KOPT-K1 (cell line): ENCODE results near the gene PLPP4.
"Not testable (repeated sequence)": the region's sequence is repeated elsewhere in the genome, so short reads cannot be mapped to it uniquely, and the experiment has no call there.

Experiments used
- H3K27ac ChIP-seq: fragments of 200-600 bp; sonication (generic); 2 replicates; pipeline ENCODE4 v1.5.1; 2016; ENCODE audit warnings: antibody characterized with exemption, mild to moderate bottlenecking, low read depth, low read length; ENCODE audit not compliant: poor library complexity, severe bottlenecking
- H3K36me3 ChIP-seq: fragments of 200-600 bp; sonication (generic); 2 replicates; pipeline ENCODE4 v1.5.1; 2017; ENCODE audit warnings: antibody characterized with exemption, mild to moderate bottlenecking, low read length, moderate library complexity; ENCODE audit not compliant: insufficient read depth
- H3K9me3 ChIP-seq: fragments of 200-600 bp; sonication (generic); 2 replicates; pipeline ENCODE4 v1.5.1; 2017; ENCODE audit warnings: antibody characterized with exemption, low read length, mild to moderate bottlenecking; ENCODE audit not compliant: insufficient read depth, poor library complexity, severe bottlenecking

The PLPP4 gene

DNA sequence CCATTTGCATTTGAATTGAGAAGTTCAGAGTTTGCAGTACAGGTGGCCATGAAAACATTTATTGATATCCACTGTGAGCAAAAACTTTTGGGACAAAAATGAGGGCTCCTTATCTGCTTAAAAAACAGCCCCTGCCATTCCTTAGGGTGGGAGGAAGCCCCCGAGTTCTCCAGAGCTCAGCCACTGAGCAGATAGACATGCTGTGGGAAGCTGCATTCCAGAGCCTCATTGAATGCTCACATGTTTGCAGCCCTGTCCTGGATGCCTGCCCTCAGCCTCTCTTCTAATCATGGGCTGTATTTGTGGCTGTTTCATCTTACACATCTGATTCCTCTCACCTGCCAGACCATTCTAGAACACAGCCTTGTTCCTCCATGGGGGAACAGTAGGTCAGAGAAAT lies 33.3 kb downstream of the PLPP4 start:
- H3K27ac ChIP-seq = no peak overlapping the region
- H3K9me3 ChIP-seq = no peaks in the 10 kb centered on the region

DNA sequence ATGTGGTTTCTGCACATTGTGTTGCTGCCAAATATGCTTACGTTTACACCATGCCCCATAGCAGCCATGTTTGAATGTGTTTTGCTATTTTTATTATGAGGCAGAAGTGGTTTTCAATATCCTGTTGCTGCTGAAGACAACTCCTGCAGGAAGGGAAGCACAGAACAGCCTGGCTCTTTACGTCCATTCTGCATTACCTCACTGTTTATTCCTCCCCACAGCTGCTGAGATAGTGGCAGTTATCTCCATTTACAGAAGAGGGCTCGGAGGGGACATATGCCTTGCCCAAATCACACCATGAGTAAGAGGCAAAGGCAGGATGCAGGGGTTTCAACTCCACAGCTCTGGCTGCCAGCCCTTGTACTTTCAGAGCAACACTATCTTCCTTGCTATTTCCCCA lies 35.3 kb downstream of the PLPP4 start:
- H3K36me3 ChIP-seq = no peaks in the 10 kb centered on the region
- no peaks in the 10 kb centered on the region for H3K9me3 ChIP-seq
- no peak overlapping the region for H3K27ac ChIP-seq

More for the DNA sequence above, 33.3 kb downstream of the PLPP4 start:
- no peaks in the 10 kb centered on the region for H3K36me3 ChIP-seq

DNA sequence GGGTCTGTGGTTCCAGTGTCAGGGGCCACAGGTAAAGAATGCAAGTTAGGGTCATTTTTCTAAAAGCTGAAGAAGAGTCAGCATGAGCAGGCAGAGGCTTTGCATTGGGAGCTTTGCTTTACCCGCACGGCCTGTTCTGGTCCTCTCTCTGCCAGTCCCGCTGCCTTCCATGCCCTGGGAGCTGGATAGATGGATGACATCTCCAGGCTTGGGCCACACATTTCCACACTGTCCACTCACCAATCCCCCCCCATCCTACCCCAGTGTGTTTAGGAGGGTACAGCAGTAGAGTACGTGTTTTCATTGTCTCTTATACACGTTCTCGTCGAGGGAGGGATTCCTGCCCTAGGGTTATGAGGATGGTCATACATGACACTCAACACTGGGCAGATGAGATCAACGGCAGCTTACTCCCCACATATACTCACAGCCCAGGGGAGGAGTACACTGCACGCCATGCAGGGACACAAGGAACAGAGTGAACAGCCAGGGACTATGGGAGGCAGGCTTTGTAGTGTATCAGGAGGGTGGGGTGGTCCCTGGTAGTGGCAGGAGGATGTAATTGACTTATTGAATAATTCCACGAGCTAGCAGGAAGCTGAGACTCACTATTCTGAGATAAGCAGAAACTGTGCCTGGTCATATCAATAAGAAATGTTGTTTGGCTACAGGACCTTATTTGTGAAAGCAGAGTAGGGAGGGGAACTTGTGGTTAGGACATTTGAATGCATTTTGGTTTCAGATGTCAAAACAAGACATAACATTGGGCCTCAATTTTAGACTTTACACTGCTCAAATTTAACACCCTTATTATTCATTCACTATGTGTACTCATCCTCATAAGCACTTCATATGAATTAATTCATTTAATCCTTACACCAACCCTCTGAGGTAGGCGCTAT lies 36.6 kb downstream of the PLPP4 start:
- Histone ChIP-seq H3K9me3 (no peaks in the 10 kb centered on the region), H3K36me3 (no peaks in the 10 kb centered on the region), H3K27ac (no peak overlapping the region)

DNA sequence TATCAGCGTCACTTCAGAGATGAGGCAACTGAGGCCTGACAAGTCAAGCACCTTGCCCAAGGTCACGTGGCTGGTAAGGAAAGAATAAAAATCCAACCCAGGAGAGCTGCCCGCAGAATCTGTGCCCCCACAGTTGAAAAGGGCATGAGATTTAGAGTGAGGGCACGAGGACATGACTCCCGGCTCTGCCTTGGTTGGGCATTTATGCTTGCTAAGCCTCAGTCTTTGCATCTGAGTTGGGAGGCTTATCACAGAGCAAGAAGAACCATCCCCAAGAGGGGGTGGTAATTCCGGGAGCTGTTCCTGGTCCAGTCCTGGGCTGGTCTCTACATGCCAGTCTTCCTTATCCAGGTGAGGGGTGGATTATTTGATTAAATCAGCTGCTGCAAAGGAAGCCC lies 37.3 kb downstream of the PLPP4 start:
- no peaks in the 10 kb centered on the region for H3K9me3 ChIP-seq
- H3K36me3 ChIP-seq = no peaks in the 10 kb centered on the region
- no peak overlapping the region for H3K27ac ChIP-seq

DNA sequence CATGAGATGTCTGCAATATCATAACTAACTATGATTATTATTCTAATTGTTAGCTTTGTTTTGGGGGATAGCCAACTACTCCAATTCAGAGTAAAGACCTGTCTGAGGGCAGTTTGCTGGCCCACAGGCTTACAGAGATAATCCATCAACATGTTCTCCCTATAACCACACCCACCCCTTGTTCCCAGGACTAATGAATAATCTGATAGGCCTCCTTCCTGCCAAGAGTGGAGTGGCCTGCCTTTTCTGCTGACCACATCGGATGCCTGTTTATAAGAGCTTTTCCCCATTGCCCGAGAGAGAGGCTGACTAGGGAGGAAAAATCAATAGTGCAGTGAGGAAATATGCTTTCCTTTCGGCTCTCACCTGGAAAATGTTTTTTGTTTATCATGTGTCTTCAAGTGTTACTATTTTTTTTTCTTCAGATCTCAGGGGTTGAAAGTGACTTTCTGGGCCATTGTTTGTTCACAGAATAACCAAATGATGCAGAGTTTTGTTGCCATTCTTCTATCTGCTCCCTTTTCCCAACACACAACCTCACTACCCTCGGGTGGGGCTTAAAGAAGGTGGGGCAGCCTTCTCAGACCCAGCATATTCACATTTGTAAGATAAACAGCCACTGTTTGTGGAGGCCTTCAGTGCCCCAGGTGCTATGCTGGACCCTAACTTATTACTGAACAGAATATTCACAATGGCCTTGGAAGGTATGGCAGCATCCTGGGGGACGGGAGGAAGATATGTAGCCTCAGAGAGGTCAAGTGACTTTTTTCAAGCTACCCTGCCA lies 38.4 kb downstream of the PLPP4 start:
- no peaks in the 10 kb centered on the region for H3K9me3 ChIP-seq
- H3K27ac ChIP-seq = no peak overlapping the region
- no peaks in the 10 kb centered on the region for H3K36me3 ChIP-seq

DNA sequence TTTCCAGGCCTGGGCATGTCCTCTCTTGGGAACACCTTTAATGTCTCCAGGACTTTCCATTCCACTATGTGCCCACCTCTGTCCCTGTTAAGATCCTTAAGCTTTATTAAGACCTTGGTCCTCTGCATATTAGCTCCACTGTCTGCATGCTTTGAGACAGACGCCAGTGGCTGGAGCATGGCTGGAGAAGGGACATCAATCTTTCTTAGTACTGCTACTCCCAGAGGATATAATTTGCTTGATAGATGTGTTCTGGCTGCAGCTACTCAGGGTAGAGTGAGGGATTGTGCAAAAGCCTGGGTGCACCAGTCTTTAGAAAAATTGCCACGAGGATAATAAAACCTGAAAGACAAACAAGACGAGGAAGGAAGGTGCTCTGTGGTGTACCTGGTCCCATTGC lies 42.9 kb downstream of the PLPP4 start:
- no peak overlapping the region for H3K27ac ChIP-seq
- no peaks in the 10 kb centered on the region for H3K9me3 ChIP-seq
- no peaks in the 10 kb centered on the region for H3K36me3 ChIP-seq

DNA sequence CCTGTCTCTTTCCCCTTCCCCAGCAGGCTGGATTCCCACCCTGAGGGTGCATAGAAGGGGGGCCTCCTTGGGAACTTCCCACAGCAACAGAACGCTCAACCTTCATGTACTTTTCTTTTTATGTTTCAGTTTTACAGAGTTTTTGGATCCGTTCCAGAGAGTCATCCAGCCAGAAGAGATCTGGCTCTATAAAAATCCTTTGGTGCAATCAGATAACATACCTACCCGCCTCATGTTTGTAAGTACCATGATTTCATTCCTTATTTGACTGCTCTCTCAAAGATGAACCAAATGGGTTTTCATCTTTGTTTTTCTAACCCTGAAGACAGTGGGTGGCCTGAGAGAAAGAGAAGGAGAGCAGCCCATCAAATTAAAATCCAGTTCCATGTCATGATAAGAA lies 46.7 kb downstream of the PLPP4 start:
- no peaks in the 10 kb centered on the region for H3K9me3 ChIP-seq
- H3K27ac ChIP-seq = no peak overlapping the region
- H3K36me3 ChIP-seq = no peaks in the 10 kb centered on the region

DNA sequence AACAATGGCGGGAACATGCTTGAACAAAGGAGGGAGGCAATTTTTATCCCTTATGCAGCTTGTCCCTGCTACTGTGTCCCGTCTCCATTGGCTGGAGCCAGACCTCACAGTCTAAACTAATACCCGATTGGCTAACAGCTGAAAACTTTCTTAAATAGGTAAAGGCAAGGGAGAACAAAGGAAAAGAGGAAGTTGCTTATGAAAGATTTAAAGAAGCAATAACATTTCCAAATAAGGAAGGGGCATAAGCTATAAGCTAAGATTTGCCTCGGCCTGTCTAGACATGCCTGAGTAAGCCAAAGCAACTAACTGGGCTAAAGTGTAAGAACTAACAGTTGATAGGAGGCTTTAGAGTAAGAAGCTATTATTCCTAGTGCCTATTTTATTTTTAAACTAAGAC lies 47.2 kb downstream of the PLPP4 start:
- not testable (repeated sequence) for H3K27ac ChIP-seq, H3K9me3 ChIP-seq, H3K36me3 ChIP-seq

DNA sequence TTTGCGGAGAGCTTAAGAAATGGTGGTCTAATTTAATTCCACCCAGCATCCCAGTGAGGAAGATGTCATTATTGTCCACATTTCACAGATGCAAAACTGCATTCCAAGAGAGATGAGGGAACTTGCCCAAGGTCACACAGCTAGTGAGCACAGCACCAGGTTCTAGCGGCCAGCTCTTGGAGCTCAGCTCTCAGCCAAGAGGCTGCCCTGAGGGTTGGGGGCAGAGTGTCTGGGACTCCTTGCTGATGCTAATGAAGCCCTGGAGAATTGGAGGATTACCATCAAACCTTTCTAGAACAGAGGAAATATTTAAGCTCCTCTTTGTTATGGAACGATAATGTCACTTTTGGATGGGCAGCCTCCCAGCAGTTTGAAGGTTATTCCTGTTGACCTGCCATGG lies 48.0 kb downstream of the PLPP4 start:
- Histone ChIP-seq H3K36me3 (no peaks in the 10 kb centered on the region), H3K27ac (no peak overlapping the region), H3K9me3 (no peaks in the 10 kb centered on the region)

DNA sequence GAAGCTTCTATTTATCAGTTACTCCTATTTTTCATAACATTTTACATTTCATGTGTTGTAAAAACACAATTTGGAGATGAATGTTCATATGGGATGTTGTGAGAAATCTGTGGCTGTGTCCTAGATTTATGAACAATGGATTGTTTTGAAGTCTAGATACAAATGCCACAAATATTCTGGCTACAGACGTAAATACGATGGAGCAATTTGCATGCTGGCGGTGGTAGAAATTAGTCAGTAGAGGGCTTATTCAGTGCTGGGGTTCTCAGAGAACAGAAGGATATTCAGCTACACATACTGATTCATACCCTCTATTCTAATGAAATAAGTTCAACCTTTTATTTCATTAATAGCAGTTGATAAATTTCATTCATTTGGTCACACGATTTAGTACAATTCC lies 48.8 kb downstream of the PLPP4 start:
- Histone ChIP-seq H3K27ac (no peak overlapping the region), H3K36me3 (no peaks in the 10 kb centered on the region), H3K9me3 (no peaks in the 10 kb centered on the region)

DNA sequence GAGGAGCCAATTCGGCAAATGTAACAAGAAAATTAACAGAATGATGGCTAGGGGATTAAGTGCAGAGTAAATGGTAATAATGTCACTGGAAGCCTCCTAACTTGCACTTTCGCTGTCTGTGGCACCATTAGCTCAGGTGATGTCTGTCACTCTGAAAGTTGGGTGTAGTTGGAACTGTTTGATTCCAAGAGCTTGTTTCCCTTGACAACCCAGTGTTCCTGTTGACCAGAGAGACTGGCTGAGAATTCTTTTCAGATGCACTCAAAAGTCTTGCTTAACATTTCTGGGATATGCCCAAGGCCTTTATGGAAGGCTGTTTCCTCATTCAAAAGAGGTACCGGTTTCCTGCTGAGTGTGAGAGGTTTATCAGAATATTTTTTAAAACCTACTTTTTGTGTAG lies 49.6 kb downstream of the PLPP4 start:
- H3K36me3 ChIP-seq = no peaks in the 10 kb centered on the region
- no peak overlapping the region for H3K27ac ChIP-seq

DNA sequence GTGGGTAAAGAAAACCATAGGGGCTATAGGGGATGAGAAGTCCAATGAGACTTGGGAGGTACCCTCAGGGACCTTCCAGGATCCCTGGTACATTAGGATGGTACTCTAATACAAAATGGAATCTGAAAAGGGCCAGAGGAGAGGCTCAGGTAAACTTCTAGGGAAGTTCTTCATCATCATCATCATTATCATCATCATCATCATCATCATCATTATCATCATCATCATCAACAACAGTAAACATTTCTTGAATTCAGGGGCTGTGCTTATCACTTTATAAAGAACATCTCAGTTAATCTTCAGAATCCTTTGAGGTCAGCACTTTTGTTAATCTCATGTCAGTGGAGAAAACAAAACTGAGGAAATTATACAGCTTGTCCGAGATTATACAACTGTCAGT lies 50.1 kb downstream of the PLPP4 start:
- Histone ChIP-seq H3K27ac (no peak overlapping the region), H3K36me3 (no peaks in the 10 kb centered on the region), H3K9me3 (no peaks in the 10 kb centered on the region)

More for the DNA sequence above, 49.6 kb downstream of the PLPP4 start:
- H3K9me3 ChIP-seq = no peaks in the 10 kb centered on the region

DNA sequence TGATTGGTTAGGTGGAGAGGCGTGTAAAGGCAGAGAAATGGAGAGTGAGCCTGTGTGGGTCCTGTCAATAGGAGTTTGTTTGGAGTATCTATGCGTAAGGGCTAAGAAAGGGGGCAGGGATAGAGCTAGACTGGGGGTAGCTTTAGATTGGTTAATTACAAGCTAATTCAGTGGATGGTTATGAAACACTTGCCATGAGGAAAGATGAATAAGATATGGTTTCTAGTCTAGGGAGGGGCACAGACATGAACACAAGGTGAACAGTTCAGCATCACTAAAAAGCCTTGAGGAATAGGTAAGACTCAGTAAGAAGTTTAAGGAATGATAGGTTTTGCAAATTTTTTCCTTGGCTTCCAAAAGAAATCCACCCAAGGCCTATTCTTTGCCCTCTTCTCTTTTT lies 50.6 kb downstream of the PLPP4 start:
- Histone ChIP-seq H3K9me3 (no peaks in the 10 kb centered on the region), H3K27ac (no peak overlapping the region)

DNA sequence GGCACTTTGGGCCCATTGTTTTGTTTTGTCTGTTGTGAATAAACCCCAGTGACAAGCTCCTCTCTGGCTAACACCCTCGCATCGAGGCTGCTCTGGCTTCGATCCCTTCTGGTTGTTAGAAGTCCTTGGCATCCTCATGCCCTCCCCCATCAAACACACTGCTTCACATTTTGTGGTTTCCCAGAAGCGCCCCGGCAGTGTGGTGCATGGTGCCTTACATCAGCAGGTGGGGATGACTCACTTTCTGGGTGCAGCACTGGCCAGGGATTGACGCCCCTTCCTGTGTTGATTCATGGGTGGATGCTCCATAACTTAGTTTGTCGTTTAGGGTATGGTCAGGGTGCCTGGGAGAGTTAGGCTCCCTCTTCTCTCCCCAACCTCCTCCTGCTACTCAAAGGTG lies 51.4 kb downstream of the PLPP4 start:
- Histone ChIP-seq H3K9me3 (no peaks in the 10 kb centered on the region), H3K27ac (no peak overlapping the region), H3K36me3 (no peaks in the 10 kb centered on the region)

More for the DNA sequence above, 50.6 kb downstream of the PLPP4 start:
- H3K36me3 ChIP-seq = no peaks in the 10 kb centered on the region

DNA sequence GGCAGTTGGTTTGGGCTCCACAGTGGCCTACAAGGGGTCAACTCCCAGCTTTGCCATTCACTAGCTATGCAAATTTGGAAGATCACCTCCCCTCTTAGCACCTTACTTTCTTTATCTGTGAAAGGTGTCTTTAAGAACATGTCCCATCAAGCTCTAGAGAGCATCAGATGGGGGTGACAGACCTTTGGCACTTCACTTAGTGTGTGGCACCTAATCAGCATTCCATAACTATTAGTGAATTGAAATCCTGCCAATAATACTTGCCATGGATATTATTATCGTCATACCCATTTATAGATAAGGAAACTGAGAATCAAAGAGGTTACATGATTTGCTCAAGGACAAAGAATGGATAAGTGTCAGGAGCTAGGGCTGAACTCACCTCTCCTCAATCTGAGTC lies 51.9 kb downstream of the PLPP4 start:
- Histone ChIP-seq H3K36me3 (no peaks in the 10 kb centered on the region), H3K9me3 (no peaks in the 10 kb centered on the region), H3K27ac (no peak overlapping the region)
